M059J (cell line): ENCODE data around the gene HAUS8. TPM values are rescaled to one million over a fixed set of nuclear protein-coding genes. Genes with fewer than 3 reads are reported as not detected.

Experiments
- DNase-seq: peaks from one replicate; pipeline ENCODE4 v3.0.0-alpha.2; 2012; ENCODE audit warnings: low read depth
- total RNA-seq: library from RNA; depleted of rRNA; stranded (reverse); fragments of >200 nt; shearing (Covaris generic); gene quantifications from 2 replicates; pipeline ENCODE4 v1.2.3, GENCODE V29; 2014; rRNA removed

The HAUS8 gene, protein sequence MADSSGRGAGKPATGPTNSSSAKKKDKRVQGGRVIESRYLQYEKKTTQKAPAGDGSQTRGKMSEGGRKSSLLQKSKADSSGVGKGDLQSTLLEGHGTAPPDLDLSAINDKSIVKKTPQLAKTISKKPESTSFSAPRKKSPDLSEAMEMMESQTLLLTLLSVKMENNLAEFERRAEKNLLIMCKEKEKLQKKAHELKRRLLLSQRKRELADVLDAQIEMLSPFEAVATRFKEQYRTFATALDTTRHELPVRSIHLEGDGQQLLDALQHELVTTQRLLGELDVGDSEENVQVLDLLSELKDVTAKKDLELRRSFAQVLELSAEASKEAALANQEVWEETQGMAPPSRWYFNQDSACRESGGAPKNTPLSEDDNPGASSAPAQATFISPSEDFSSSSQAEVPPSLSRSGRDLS
- 20.9 and 23.7 TPM in 2 replicates for total RNA-seq

- peak; percentile 98 for DNase-seq
Measured at GRCh38 chr19:17075035-17075863, at the start of gene HAUS8, which contains the start of gene MYO9B. HAUS8 (minus strand) TSS chr19:17075452; CDS start chr19:17075422, 30 bp downstream. MYO9B (plus strand) TSS chr19:17075777; CDS start chr19:17101718, 25,941 bp downstream.

DNA sequence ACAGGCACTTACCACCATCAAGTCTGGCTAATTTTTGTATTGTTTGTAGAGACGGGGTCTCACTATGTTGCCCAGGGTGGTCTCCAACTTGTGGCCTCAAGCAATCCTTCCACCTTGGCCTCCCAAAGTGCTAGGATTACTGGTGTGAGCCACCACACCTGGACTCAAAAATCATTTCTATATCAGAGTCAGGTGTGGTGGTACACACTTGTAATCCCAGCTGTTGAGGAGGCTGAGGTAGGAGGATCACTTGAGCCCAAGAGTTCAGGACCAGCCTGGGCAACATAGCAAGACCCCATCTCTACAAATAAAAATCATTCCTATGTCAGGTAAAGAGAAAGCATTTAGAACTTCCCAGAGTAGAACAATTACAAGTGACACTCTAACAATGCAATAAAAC, 48.8 kb upstream of the HAUS8 start:
- no peak for DNase-seq

DNA sequence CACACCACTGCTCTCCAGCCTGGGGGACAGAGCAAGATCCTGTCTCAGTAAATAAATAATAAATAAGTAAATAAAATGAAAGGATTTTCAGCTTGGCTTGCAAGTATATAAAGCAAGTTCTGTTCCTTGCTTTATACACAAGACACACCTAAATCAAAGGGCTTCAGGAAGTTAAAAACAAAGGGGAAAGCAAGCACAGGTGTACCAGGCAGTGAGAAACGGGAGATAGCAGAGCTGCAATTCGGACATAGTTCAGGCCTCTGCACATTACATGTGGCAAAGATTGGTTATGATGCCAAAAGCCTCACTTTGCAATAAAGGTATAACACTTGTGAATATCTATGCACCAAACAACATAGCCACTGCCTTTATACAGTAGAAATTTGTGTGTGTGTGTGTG, 47.8 kb upstream of the HAUS8 start:
- DNase-seq = no peak

DNA sequence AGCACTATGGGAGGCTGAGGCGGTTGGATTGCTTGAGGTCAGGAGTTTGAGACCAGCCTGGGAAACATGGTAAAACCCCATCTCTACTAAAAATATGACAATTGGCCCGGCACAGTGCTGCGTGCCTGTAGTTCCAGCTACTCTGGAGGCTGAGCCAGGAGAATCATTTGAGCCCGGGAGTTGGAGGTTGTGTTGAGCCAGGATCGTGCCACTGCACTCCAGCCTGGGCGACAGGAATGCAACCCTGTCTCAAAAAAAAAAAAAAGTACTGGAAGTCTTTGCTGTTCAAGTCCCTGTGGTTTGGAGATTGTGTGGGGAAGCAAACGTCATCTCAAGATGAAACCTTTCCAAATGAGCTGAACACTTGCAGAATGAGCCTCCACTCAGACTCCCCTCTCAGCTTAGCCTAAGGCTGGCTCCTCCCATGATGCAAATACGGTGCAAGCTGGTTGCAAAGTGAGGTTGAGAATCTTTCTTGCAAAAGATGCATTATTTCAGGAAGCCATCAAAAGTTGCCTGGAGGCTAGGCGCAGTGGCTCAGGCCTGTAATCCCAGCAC, 46.6 kb upstream of the HAUS8 start:
- peak; percentile 54 for DNase-seq

GRCh38 chr19:17118957-17119356, 43.7 kb upstream of the HAUS8 start:
- no peak for DNase-seq

DNA sequence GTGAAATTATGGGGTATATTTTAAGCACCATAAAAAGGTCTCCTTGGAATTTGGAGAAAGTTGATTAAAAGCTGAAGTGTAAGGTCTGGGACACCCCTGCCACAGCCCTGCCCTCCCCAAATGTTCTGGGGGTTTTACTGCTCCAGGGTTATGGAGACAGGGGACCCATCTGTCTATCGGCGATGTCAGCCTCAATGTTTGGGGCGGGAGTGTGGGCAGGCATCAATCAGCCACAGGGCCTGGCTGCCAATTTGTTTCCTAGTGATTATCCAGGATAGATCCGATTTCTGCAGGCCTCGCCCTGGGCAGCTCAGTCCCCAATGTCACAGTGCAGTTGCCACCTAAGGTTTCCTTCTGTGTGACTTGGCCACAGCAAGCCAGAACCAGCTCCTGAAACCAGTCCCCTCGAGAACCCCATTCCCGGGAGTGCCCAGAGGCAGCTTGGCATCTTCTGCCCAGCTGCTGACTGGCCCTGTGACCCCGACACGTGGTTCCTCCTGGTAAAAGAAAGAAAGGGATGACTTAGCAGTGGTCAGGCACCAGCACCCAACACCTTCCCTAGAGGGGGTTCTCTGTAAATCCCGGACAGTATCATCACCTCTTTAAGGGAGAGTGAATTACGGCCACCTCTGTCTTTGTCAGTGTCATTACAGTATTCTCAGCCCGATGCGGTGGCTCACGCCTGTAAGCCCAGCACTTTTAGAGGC, 41.9 kb upstream of the HAUS8 start:
- DNase-seq = no peak

GRCh38 chr19:17114414-17114831, 39.2 kb upstream of the HAUS8 start:
- no peak for DNase-seq

DNA sequence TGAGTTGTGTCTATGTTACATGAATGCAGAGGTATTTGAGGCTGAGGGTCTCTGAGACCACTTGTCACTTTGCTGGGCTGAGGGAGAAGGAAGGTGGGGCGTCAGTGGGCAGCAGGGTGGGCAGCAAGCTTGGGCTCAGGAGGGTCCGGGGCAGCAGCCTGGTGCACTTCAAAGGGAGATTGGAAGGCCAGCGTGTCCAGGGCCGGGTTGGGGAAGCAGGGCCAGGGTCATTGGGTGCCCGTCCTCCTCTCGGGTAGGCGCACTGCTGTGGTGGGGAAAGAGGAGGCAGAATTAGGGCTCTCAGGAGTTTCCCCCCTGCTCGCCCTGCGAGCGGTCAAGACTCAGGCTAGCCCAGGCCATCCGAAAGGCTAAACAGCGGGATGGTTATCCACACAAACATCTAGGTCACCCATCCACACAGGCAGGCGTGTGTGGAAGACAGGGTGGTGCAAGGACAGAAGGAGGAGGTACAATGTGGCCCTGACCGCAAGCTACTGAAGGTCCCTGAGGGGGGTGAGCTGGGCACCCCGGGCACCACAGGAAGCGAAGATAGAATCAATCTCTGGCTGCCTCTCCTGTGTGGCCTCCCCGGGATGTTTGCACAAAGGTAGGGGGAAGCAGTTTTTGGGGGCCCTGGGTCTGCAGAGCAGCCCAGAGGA, 38.0 kb upstream of the HAUS8 start:
- no peak for DNase-seq

- no peak for DNase-seq
Measured at GRCh38 chr19:17112700-17113099, 37.4 kb upstream of the HAUS8 start.

DNA sequence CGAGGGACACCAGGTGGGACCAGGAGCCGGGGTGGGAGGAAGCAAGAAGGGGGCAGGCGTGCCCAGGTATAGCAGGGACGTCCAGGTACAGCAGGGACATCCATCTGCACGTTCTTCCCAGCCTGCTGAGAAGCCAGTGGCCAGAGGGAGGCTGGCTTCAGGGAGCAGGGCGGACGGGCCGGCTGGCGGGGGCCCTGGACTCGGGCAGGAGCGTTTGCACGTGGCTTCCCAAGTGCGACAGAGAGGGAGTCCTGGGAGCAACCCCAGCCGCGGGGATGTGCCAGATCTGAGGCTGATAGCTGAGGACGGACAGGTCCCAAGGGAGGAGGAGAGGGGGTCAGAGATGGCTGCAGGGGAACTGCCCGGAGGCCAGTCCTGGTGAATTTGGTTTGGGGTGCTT, 37.0 kb upstream of the HAUS8 start:
- DNase-seq = no peak

DNA sequence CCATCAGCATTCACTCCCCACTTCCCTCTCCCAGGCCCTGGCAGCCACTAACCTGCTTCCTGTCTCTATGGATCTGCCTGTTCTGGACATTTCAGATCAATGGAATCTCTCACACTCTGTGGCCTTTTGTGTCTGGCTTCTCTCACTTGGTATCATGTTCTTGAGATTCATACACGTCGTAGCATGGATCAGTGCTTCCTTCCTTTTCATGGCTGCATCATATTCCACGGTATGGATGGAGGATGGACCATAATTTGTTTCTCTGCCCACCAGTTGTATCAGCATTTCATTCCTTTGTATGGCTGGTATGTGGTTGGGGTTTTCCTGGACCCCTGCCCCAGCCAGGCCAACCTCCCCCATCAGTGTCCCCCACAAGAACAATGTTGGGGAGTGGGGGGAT, 36.5 kb upstream of the HAUS8 start:
- DNase-seq = no peak

DNA sequence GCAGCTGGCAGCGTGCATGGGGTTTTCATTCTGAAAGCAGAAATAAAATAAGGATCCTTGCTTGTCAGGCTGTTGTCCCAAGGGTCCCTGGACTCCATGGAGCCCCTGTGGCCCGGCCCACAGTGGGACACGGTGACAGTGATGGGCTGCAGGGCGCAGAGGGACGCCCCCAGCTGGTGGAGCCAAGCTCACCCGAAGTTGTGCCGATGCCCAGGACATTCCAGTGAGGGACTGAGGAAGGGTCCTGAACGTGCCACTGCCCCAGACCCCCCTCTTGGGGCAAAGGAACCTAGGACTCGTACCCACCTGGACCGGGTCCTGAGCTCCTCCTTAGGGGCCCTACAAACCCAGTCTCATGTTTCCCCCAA, 35.3 kb upstream of the HAUS8 start:
- no peak for DNase-seq

GRCh38 chr19:17109962-17110598, 34.8 kb upstream of the HAUS8 start:
- no peak for DNase-seq

- DNase-seq = no peak
Measured at GRCh38 chr19:17109300-17109699, 34.0 kb upstream of the HAUS8 start.

- DNase-seq = no peak
Measured at GRCh38 chr19:17108453-17108784, 33.2 kb upstream of the HAUS8 start.

DNA sequence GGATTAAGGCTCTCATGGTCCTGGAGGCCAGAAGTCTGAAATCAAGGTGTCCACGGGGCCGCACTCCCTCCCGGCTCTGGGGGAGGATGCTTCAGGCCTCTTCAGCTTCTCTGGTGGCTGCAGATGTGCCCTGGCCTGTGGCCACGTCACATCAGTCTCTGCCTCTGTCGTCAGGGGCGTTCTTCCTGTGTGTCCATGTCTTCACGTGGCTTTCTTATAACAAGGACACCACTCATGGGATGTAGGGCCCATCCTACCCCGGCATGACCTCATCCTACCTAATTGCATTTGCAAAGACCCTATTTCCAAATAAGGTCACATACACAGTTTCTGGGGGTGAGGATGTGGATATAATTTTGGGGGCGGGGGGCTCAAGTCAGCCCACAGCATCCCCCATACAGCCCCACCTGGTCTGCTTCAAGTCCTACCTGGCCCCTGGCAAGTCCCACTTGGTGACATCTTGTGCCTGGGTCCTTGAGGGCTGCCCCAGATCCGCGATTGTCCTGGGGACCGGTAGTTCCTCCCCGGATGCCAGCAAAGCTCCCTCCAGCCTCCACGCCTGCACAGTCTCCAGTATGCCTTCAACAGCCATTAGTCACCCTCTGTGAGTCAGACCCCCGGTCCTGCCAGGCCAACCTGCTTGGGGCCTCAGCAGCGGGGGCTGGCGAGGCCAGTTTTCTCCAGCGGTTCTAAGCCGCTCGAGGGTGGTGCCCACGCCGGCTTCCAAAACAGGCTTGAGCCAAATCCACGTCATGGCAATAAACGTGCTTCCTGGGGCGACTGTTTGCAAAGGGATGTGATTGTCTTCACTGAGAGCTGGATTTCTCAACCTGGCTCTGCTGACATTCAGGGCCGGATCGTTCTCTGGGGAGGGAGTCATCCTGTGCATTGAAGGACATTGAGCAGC, 32.5 kb upstream of the HAUS8 start:
- peak; percentile 98 for DNase-seq

- peak; percentile 32 for DNase-seq
Measured at GRCh38 chr19:17106964-17107363, 31.7 kb upstream of the HAUS8 start.

DNA sequence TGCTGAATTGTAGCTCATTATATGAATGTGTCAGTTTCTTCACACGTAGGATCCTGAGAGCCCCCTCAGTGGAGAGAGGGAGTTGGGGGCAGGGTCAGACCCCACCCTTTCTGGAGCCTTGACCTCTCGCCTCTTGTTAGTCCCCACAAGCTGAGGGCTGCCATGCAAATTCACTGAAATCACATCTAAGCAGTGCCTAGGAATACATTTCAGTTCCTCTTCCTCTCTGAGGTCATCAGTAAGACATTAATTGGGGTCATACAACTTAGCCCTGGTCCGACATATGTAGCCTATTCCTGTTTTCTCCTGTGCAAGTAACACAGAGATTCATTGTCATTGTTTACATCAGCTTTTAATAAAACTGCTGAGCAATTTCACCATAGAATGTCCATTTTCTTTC, 30.3 kb upstream of the HAUS8 start:
- no peak for DNase-seq

DNA sequence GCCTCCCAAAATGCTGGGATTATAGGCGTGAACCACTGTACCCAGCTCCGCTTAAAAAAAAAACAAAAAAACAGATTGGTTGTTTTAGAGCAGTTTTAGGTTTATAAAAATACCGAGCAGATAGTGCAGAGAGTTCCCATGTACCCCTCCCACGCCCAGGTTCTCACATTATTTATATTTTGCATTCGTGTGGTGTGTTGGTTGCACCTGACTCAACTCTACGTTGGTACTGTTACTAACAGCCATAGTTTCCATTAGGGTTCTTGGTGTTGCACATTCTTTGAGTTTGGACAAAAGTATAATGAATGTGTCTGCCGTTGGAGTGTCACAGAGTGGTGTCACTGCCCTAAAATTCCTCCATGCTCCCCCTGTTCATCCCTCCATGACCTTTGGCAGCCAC, 29.4 kb upstream of the HAUS8 start:
- no peak for DNase-seq

GRCh38 chr19:17103177-17103576, 27.9 kb upstream of the HAUS8 start:
- DNase-seq = peak; percentile 46
